WTC11 (cell line): ENCODE data around the gene WDR82.

Source experiments
- ELF4 ChIP-seq: sonication (generic); formaldehyde crosslinking; IDR thresholded peaks from 2 replicates; pipeline ENCODE4 v1.8.1; 2022; ENCODE audit warnings: low read depth, mild to moderate bottlenecking, moderate library complexity, missing genetic modification reagents
- FOXJ3 ChIP-seq: sonication (generic); formaldehyde crosslinking; IDR thresholded peaks from 2 replicates; pipeline ENCODE4 v1.9.0; 2021; ENCODE audit warnings: missing genetic modification reagents, mild to moderate bottlenecking, borderline replicate concordance
- IRF2 ChIP-seq: sonication (generic); formaldehyde crosslinking; IDR thresholded peaks from 2 replicates; pipeline ENCODE4 v1.8.0; 2022; ENCODE audit warnings: low read depth, missing genetic modification reagents, borderline replicate concordance
- RELA ChIP-seq: sonication (generic); formaldehyde crosslinking; IDR thresholded peaks from 2 replicates; pipeline ENCODE4 v1.8.1; 2022; ENCODE audit warnings: missing genetic modification reagents, mild to moderate bottlenecking, borderline replicate concordance
- ZNF263 ChIP-seq: sonication (generic); formaldehyde crosslinking; IDR thresholded peaks from 2 replicates; pipeline ENCODE4 v1.8.1; 2022; ENCODE audit warnings: low read depth, mild to moderate bottlenecking, moderate library complexity, missing genetic modification reagents
- TF ChIP-seq, protein P1 (sequence below): fragments of 200-600 bp; IDR thresholded peaks from 2 replicates; pipeline ENCODE4 v1.8.0; 2022; ENCODE audit warnings: antibody characterized with exemption
- TF ChIP-seq, protein P2 (sequence below): sonication (generic); formaldehyde crosslinking; IDR thresholded peaks from 2 replicates; pipeline ENCODE4 v1.8.1; 2022; ENCODE audit warnings: low read depth, missing genetic modification reagents, borderline replicate concordance
- TF ChIP-seq, protein P3 (sequence below): sonication (generic); formaldehyde crosslinking; IDR thresholded peaks from 2 replicates; pipeline ENCODE4 v1.8.1; 2023; ENCODE audit warnings: mild to moderate bottlenecking, missing genetic modification reagents, moderate library complexity

DNA sequence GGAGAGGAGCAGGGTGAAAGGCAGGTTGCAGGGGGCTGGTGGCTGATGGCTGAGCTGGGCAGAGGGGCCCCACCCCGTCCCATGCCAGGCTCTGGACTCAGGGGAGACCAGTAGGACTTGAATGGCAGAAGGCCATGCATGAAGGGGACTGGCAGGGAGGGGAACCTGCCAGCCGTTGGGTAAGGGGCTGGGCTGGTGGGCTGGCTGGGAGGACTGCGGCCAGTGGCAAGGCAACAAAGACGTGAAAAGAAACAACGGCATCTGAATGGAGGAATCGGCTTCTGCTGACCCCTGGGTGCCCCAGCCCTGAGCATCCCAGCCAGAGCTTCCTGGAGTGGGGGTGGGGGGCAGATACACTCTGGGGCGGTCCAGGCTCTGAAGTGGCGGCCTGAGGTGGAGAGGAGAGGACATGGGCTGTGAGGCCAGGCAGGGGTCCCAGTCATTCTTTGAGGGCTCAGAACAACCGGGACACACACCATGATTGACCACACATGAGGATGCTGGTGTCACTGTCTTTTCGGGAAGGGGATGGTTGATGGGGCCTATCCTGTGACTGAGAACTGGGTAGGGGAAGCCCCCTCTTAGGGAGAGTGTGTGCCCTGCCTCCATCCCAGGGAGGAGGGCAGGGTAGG is 20.9 kb upstream of the WDR82 start:
- TF ChIP-seq ELF4 (CRISPR knock-in tag) (no peak), FOXJ3 (CRISPR knock-in tag) (no peak), ZNF263 (CRISPR knock-in tag) (0 out of 2 replicates have a peak, but pooled peaks have one; percentile 77), IRF2 (CRISPR knock-in tag) (no peak), RELA (CRISPR knock-in tag) (no peak)
- TF ChIP-seq, protein P1, sequence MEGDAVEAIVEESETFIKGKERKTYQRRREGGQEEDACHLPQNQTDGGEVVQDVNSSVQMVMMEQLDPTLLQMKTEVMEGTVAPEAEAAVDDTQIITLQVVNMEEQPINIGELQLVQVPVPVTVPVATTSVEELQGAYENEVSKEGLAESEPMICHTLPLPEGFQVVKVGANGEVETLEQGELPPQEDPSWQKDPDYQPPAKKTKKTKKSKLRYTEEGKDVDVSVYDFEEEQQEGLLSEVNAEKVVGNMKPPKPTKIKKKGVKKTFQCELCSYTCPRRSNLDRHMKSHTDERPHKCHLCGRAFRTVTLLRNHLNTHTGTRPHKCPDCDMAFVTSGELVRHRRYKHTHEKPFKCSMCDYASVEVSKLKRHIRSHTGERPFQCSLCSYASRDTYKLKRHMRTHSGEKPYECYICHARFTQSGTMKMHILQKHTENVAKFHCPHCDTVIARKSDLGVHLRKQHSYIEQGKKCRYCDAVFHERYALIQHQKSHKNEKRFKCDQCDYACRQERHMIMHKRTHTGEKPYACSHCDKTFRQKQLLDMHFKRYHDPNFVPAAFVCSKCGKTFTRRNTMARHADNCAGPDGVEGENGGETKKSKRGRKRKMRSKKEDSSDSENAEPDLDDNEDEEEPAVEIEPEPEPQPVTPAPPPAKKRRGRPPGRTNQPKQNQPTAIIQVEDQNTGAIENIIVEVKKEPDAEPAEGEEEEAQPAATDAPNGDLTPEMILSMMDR, result no peak
- TF ChIP-seq, protein P2, sequence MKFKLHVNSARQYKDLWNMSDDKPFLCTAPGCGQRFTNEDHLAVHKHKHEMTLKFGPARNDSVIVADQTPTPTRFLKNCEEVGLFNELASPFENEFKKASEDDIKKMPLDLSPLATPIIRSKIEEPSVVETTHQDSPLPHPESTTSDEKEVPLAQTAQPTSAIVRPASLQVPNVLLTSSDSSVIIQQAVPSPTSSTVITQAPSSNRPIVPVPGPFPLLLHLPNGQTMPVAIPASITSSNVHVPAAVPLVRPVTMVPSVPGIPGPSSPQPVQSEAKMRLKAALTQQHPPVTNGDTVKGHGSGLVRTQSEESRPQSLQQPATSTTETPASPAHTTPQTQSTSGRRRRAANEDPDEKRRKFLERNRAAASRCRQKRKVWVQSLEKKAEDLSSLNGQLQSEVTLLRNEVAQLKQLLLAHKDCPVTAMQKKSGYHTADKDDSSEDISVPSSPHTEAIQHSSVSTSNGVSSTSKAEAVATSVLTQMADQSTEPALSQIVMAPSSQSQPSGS (CRISPR knock-in tag), result no peak
- TF ChIP-seq, protein P3, sequence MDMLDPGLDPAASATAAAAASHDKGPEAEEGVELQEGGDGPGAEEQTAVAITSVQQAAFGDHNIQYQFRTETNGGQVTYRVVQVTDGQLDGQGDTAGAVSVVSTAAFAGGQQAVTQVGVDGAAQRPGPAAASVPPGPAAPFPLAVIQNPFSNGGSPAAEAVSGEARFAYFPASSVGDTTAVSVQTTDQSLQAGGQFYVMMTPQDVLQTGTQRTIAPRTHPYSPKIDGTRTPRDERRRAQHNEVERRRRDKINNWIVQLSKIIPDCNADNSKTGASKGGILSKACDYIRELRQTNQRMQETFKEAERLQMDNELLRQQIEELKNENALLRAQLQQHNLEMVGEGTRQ (CRISPR knock-in tag), result no peak
